Ovary (tissue), 3 donors: ENCODE data around the gene LILRB1.

Experiments used
- EP300 ChIP-seq: sonication (generic); formaldehyde crosslinking; IDR thresholded peaks from one replicate; pipeline ENCODE4 v1.6.1; 2017; ENCODE audit warnings: antibody characterized with exemption
- POLR2A ChIP-seq: fragments of 450-650 bp; IDR thresholded peaks from one replicate; pipeline ENCODE4 v1.6.1; 2017; ENCODE audit warnings: antibody characterized with exemption, mild to moderate bottlenecking, moderate library complexity
- TF ChIP-seq, protein P1 (sequence below), 3 donors: fragments of 450-650 bp in 2 of 3; fragments of 200-600 bp in 1 of 3; IDR thresholded peaks; one replicate each; pipeline versions ENCODE4 v1.5.1 to v1.8.0; 2016 to 2022; ENCODE audit warnings: antibody characterized with exemption in 3 of 3, mild to moderate bottlenecking in 1 of 3
- donor health status: DM: no; HTN: no; CAD: no.

- TF ChIP-seq, protein P1, sequence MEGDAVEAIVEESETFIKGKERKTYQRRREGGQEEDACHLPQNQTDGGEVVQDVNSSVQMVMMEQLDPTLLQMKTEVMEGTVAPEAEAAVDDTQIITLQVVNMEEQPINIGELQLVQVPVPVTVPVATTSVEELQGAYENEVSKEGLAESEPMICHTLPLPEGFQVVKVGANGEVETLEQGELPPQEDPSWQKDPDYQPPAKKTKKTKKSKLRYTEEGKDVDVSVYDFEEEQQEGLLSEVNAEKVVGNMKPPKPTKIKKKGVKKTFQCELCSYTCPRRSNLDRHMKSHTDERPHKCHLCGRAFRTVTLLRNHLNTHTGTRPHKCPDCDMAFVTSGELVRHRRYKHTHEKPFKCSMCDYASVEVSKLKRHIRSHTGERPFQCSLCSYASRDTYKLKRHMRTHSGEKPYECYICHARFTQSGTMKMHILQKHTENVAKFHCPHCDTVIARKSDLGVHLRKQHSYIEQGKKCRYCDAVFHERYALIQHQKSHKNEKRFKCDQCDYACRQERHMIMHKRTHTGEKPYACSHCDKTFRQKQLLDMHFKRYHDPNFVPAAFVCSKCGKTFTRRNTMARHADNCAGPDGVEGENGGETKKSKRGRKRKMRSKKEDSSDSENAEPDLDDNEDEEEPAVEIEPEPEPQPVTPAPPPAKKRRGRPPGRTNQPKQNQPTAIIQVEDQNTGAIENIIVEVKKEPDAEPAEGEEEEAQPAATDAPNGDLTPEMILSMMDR (IDR thresholded peaks at IDR 0.05): no peak
- no peak for TF ChIP-seq POLR2A
- TF ChIP-seq EP300: no peak
Measured at GRCh38 chr19:54654447-54655321, 24.4 kb downstream of the LILRB1 start.
